A549 treated with Hydrocortisone at 1 μM for 4 hours (cell line): ENCODE results near the gene HYLS1. TPM values are rescaled to one million over a fixed set of nuclear protein-coding genes. Genes with fewer than 3 reads are reported as not detected.

Experiments
- total RNA-seq: library from RNA; stranded (reverse); fragments of 200-300 nt; extraction: Qiagen RNA extraction; gene quantifications from 5 replicates; pipeline ENCODE4 v1.2.3, GENCODE V29; 2022

Gene HYLS1
- 10.6 to 13.4 TPM (median 12.9 TPM) in 5 replicates for total RNA-seq

GRCh38 chr11:125887373-125888324, at the start of gene HYLS1:
Gene HYLS1, plus strand, starts transcription at chr11:125887668. Its CDS starts 11,701 bp downstream, at chr11:125899369.

GRCh38 chr11:125902927-125903710, 15.7 kb downstream of the HYLS1 start, which contains the start of gene PUS3:
Gene PUS3, minus strand, starts transcription at chr11:125903206. Its CDS starts 6,922 bp downstream, at chr11:125896284.

GRCh38 chr11:125903711-125904659, 16.5 kb downstream of the HYLS1 start, which contains the start of gene DDX25:
Gene DDX25, plus strand, starts transcription at chr11:125904508. Its CDS starts 10 bp downstream, at chr11:125904518.

DNA sequence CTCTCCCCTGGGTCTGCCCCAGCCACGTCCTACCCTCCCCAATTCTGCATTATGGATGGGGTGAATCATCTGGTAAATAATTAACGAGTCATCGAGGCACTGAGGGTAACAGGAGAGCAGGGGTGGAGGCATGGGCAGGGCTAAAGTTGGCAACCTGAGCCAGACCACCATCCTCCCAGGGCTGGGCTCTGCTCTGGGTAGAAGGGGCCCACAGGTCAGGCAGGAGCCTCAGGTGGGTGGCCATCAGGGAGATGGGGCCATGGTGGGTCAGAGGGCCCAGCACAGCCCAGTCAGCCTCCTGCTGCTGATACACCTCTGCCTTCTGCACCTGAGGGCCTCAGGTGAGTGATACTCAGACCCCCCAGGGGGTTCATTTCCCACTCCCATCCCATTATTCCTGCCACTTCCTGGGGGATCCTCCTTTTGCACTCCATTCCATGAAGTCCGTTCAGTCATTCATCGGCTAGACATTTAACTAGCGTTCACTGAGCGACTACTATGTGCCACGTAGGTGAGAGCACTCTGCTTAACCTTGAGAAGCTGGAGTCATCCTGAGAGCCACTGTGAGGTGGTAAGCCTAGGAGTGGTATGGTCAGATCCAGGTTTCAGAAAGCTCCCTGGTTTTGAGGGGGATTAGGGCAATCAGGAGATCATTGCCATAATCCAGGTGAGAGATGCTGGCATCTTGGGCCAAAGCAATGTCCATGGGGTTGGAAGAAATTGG, 58.5 kb downstream of the HYLS1 start, which contains the start of gene VSIG10L2:
VSIG10L2 (plus strand) TSS at position 248 of the 724 bp plus-strand sequence; CDS start at position 260, 12 bp downstream.

Other genes starting within 250 kb of the HYLS1 start
- gene ACRV1, start 206.8 kb upstream of the HYLS1 start, total RNA-seq: 0.08 TPM in 1 of 5 replicates, not detected in the others
- not detected in 5 replicates for gene PATE1, start 141.4 kb upstream of the HYLS1 start, total RNA-seq
- gene PATE2, start 108.8 kb upstream of the HYLS1 start, total RNA-seq: not detected in 5 replicates
- not detected in 5 replicates for gene PATE3, start 99.5 kb upstream of the HYLS1 start, total RNA-seq
- not detected in 5 replicates for gene PATE4, start 54.4 kb upstream of the HYLS1 start, total RNA-seq
- 6.3 to 11.6 TPM (median 7.4 TPM) in 5 replicates for gene PUS3, start 15.5 kb downstream of the HYLS1 start, total RNA-seq
- 0.09 TPM in 1 of 5 replicates, not detected in the others for gene DDX25, start 16.8 kb downstream of the HYLS1 start, total RNA-seq
- gene VSIG10L2, start 58.4 kb downstream of the HYLS1 start, total RNA-seq: not detected in 5 replicates
- 1.6 to 2.5 TPM (median 2.0 TPM) in 5 replicates for gene CDON, start 175.2 kb downstream of the HYLS1 start, total RNA-seq